Esophagus squamous epithelium (tissue), 5 donors: ENCODE measurements around the gene UNKL. TPM values are rescaled to one million over a fixed set of nuclear protein-coding genes. Genes with fewer than 3 reads are reported as not detected.

ENCODE experiments used
- DNase-seq: peaks from one replicate; lab custom pipeline; 2025; lab: John Stamatoyannopoulos, UW
- H3K27ac ChIP-seq, 4 donors: fragments of 200-600 bp; sonication (generic); one replicate each; pipeline ENCODE4 v1.5.1; 2016 to 2019; ENCODE audit warnings: mild to moderate bottlenecking in 1 of 4
- H3K27me3 ChIP-seq, 4 donors: fragments of 200-600 bp; sonication (generic); 1 replicate in 3 of 4; 2 replicates in 1 of 4; pipeline versions ENCODE4 v1.5.1 to v1.6.0; 2017 to 2021; ENCODE audit warnings: antibody characterized with exemption in 1 of 4
- H3K36me3 ChIP-seq, 3 donors: fragments of 200-600 bp; sonication (generic); one replicate each; pipeline ENCODE4 v1.5.1; 2016 to 2019
- H3K4me1 ChIP-seq, 3 donors: fragments of 200-600 bp; sonication (generic); one replicate each; pipeline ENCODE4 v1.5.1; 2017 to 2019
- H3K4me3 ChIP-seq, 4 donors: fragments of 200-600 bp; sonication (generic); 1 replicate in 3 of 4; 2 replicates in 1 of 4; pipeline ENCODE4 v1.5.1; 2016 to 2019; ENCODE audit warnings: mild to moderate bottlenecking in 2 of 4, moderate library complexity in 1 of 4
- H3K9me3 ChIP-seq, 3 donors: fragments of 200-600 bp; sonication (generic); one replicate each; pipeline ENCODE4 v1.5.1; 2016 to 2019
- POLR2A ChIP-seq, 4 donors: fragments of 450-650 bp; IDR thresholded peaks; one replicate each; pipeline ENCODE4 v1.6.1; 2017; ENCODE audit warnings: antibody characterized with exemption in 4 of 4, mild to moderate bottlenecking in 4 of 4, moderate library complexity in 3 of 4
- WGBS, 2 donors: methylation state at CpG; one replicate each; pipeline ENCODE4 v1.1.5; 2018; 5-methylcytosine and 5-hydroxymethylcytosine counted together
- intact Hi-C: fragments of 100-400 bp; cut with DNase I; formaldehyde crosslinking; loops from one replicate; pipeline ENCODE4 v1.15.0; 2022
- total RNA-seq, 4 donors: library from RNA; depleted of rRNA; stranded (reverse); fragments of >200 nt; gene quantifications; one replicate each; pipeline ENCODE4 v1.1.0, GENCODE V29; 2016
- TF ChIP-seq, protein P1 (sequence below), 6 experiments: fragments of 450-650 bp in 4 of 6; fragments of 200-600 bp in 2 of 6; sonication (generic) in 2 of 6; IDR thresholded peaks; one replicate each; pipeline ENCODE4 v1.5.1; 2016 to 2019; ENCODE audit warnings: antibody characterized with exemption in 6 of 6, mild to moderate bottlenecking in 4 of 6, moderate library complexity in 4 of 6
- donor health status: DM: yes; HTN: yes; CAD: no.

The UNKL gene
- total RNA-seq, 4 donors from 2014 or later = 5.9 to 17.2 (median 10.6) TPM

GRCh38 chr16:1374418-1375297, 39.8 kb downstream of the UNKL start:
- DNase-seq = no peak

GRCh38 chr16:1372292-1372950, 42.1 kb downstream of the UNKL start:
- intact Hi-C loops = no loop called here
- no peak for DNase-seq
- peaks cover 9 to 72% (median 17%) of the 10 kb centered on the region in 3 donors for H3K36me3 ChIP-seq

More at GRCh38 chr16:1374418-1375297, 39.8 kb downstream of the UNKL start:
- no peaks in the 10 kb centered on the region for H3K9me3 ChIP-seq
- peaks cover 14 to 23% (median 18%) of the 10 kb centered on the region in 3 donors for H3K4me1 ChIP-seq
- H3K36me3 ChIP-seq = peaks cover 9 to 65% (median 16%) of the 10 kb centered on the region in 3 donors
- H3K27me3 ChIP-seq = no peaks in the 10 kb centered on the region
- intact Hi-C loops = no loop called here
- H3K27ac ChIP-seq = no peak overlapping the region
- no peak for TF ChIP-seq POLR2A (IDR thresholded peaks at IDR 0.05)
- TF ChIP-seq, protein P1, sequence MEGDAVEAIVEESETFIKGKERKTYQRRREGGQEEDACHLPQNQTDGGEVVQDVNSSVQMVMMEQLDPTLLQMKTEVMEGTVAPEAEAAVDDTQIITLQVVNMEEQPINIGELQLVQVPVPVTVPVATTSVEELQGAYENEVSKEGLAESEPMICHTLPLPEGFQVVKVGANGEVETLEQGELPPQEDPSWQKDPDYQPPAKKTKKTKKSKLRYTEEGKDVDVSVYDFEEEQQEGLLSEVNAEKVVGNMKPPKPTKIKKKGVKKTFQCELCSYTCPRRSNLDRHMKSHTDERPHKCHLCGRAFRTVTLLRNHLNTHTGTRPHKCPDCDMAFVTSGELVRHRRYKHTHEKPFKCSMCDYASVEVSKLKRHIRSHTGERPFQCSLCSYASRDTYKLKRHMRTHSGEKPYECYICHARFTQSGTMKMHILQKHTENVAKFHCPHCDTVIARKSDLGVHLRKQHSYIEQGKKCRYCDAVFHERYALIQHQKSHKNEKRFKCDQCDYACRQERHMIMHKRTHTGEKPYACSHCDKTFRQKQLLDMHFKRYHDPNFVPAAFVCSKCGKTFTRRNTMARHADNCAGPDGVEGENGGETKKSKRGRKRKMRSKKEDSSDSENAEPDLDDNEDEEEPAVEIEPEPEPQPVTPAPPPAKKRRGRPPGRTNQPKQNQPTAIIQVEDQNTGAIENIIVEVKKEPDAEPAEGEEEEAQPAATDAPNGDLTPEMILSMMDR (IDR thresholded peaks at IDR 0.05) = no peak
- no peak overlapping the region for H3K4me3 ChIP-seq
- 88 to 90% methylated on average over 6 of the region's 46 CpGs for WGBS, 2 donors

DNA sequence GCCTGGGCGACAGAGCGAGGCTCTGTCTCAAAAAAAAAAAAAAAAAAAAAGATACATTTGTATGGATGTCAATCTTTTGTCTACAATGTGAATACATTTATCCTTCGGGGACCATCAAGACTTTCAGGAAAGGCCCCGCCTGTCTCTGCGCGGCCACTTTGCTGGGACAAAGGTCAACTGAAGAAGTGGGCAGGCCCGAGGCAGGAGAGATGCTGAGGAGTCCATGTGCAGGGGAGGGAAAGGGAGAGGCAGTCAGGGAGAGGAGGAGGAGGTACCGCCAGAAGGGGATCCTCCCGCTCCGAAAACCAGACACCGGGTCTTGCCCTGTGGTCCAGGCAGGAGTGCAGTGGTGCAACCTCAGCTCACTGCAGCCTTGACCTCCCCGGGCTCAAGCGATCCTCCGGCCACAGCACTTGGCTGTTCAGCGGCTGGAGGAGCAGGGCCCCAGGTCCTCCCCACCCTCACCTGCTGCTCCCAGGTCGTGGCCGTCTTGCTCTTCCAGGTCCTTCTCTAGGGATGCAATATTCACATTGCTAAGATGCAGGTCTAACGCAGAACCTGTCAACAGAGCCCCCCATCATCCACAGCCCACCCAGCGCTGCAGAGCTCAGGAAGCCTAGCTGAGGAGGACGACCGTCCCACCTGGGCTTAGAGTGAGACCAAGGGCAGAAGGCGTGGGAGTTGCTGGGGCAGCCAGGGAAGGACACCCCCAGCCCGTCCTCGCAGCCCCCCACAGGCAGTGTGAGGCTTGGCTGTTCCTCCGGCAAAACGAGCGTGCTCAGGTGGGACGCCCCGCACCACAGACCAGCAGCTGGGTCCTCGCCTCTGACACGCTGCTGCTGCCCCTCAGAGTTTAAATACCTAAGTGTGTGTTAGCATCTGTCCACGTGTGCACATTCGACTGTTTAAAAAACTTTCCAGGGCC, 43.2 kb downstream of the UNKL start:
- H3K27me3 ChIP-seq = no peaks in the 10 kb centered on the region
- TF ChIP-seq POLR2A (IDR thresholded peaks at IDR 0.05) = no peak
- TF ChIP-seq, protein P1 (IDR thresholded peaks at IDR 0.05) = no peak
- intact Hi-C loops = no loop called here
- H3K27ac ChIP-seq = no peak overlapping the region
- DNase-seq = no peak
- no peak overlapping the region for H3K4me3 ChIP-seq
- no peaks in the 10 kb centered on the region for H3K9me3 ChIP-seq
- H3K4me1 ChIP-seq = no peaks in the 10 kb centered on the region
- 90% methylated on average over 12 to 19 of the region's 33 CpGs for WGBS, 2 donors
- H3K36me3 ChIP-seq = peaks cover 17 to 73% (median 19%) of the 10 kb centered on the region in 3 donors

More at GRCh38 chr16:1372292-1372950, 42.1 kb downstream of the UNKL start:
- WGBS, 2 donors = 82 to 87% methylated on average over 4 to 6 of the region's 21 CpGs
- no peak for TF ChIP-seq POLR2A (IDR thresholded peaks at IDR 0.05)
- TF ChIP-seq, protein P1 (IDR thresholded peaks at IDR 0.05) = no peak
- Histone ChIP-seq H3K4me1 (peaks cover 0 to under 1% (median 0%) of the 10 kb centered on the region in 3 donors), H3K9me3 (no peaks in the 10 kb centered on the region), H3K27ac (no peak overlapping the region), H3K4me3 (no peak overlapping the region), H3K27me3 (no peaks in the 10 kb centered on the region)

GRCh38 chr16:1367486-1368174, 46.9 kb downstream of the UNKL start:
- Histone ChIP-seq H3K27ac (no peak overlapping the region), H3K27me3 (no peaks in the 10 kb centered on the region), H3K36me3 (peaks cover 9 to 87% (median 30%) of the 10 kb centered on the region in 3 donors), H3K9me3 (no peaks in the 10 kb centered on the region), H3K4me3 (no peak overlapping the region), H3K4me1 (no peaks in the 10 kb centered on the region)
- intact Hi-C loops = no loop called here
- WGBS, 2 donors = no CpG with 5 or more reads among the region's 27 CpGs
- TF ChIP-seq, protein P1 (IDR thresholded peaks at IDR 0.05) = no peak
- no peak for TF ChIP-seq POLR2A (IDR thresholded peaks at IDR 0.05)
- DNase-seq = no peak
